Activated T-helper 1 cell treated with anti-CD3 and anti-CD28 coated beads, Interleukin-2, amount 50 U/mL, for 16 hours (primary cell): ENCODE results near the gene NECTIN4.

ENCODE experiments used
- DNase-seq, 2 donors: peaks; one replicate each; pipeline ENCODE4 v3.0.0-alpha.2; 2020; ENCODE audit warnings: low read depth in 1 of 2, low spot score in 1 of 2

The NECTIN4 gene

GRCh38 chr1:161083748-161084596, 5.4 kb downstream of the NECTIN4 start:
- DNase-seq = no peak

GRCh38 chr1:161082996-161083747, 6.2 kb downstream of the NECTIN4 start:
- DNase-seq = no peak

GRCh38 chr1:161082483-161082882, 6.9 kb downstream of the NECTIN4 start:
- no peak for DNase-seq

- DNase-seq = no peak
Measured at GRCh38 chr1:161081519-161081918, 7.8 kb downstream of the NECTIN4 start.

GRCh38 chr1:161080441-161081405, 8.6 kb downstream of the NECTIN4 start:
- DNase-seq = no peak

DNA sequence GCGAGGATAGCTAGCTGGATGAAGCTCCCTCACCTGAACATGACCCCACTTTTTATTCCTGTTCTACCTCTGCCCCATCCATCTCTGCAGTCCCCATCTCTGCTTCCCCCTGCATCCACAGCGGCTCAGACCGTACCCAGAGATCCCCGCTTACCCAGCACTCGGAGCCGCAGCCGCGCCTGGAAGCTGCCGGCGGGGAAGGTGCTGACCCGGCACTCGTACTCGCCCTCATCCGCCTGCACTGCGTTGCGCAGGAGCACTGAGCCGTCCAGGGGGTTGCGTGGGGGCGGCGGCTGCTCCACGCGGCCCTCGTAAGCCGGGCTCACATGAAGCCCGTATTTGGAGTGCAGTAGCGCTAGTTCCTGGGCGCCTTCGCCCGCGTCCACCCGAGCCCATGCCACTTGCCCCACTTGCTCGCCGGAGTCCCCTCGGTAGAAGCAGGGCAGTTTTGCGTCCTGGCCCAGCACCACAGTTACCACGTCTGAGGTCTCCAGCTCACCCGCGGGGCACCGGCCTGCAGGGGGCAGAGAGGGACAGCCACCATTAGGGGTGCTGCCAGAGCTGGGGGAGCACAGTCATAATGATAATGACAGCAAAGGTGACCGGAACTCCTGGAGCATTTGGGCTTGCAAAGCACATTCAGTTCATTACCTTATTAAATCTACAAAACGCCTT, 9.8 kb downstream of the NECTIN4 start:
- DNase-seq = no peak

DNA sequence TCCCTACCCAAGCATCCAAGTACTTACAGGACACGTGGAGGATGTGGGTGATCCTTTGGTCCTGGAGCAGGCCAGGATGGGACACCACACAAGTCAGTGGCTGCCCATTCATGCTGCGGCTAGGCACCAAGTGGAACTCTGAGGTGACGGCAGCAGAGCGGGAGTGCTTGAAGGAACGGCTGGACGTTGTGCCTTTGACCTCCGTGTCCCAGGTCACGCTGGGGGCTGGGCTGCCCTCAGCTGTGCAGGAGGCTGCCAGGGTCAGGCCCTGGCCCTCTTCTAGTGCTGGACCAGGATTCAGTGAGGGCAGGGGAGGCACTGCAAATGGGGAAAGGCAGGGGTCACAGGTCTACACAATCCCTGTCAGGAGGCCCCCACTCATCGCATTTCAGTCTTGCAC, 11.9 kb downstream of the NECTIN4 start:
- no peak for DNase-seq

DNA sequence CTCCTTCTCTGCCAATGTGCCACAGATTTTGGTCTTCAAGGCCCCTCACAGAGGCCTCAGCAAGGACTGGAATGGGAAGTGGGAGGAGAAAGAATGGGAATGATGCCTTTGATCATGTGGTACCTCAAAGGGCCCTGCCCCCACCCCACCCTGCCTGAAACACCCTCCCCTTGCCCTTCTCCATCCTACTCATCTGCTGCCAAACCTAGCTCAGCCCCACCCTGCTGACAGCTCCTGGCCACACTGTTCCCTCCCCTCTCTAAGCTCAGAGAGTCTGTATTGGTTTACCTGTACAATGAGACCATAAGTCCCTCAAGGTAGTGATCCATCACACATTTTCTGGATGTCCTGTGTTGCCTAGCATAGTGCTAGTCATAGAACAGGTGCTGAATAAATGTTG, 12.9 kb downstream of the NECTIN4 start:
- DNase-seq = no peak

- no peak for DNase-seq
Measured at GRCh38 chr1:161074676-161075368, 14.5 kb downstream of the NECTIN4 start.

GRCh38 chr1:161073474-161074121, 15.8 kb downstream of the NECTIN4 start:
- no peak for DNase-seq

DNA sequence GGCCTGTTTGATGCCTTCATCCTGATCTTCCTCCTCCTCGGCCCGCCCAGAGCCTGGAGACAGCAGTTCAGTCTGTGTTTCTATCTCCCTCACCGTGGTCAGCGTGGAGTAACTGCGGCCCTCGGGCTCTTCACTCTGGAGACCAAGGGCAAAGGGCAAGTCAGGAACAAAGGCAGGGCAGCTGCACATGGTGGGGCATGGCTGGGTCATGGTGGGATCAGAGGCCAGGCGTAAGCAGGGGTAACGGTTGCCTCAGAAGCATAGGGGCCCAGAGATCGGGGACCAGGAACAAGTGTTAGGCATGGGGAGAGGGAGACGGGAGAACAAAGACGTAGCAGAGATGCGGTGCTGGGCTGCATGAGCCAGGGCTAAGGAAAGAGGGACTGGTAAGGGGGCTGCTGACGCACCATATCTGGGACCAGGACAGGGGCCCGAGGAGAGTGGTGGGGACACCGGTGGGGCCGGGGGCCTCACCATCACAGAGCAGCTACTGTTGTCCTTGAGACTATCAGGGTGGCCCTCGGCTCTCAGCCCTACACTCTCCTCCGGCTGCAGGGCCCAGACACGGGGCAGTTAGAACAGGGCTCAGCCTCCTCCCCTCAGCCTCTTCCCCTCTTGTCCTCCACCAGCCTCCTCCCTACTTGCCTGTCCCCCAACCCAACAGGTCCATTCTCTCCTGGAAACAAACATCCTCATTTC, 16.5 kb downstream of the NECTIN4 start:
- no peak for DNase-seq

DNA sequence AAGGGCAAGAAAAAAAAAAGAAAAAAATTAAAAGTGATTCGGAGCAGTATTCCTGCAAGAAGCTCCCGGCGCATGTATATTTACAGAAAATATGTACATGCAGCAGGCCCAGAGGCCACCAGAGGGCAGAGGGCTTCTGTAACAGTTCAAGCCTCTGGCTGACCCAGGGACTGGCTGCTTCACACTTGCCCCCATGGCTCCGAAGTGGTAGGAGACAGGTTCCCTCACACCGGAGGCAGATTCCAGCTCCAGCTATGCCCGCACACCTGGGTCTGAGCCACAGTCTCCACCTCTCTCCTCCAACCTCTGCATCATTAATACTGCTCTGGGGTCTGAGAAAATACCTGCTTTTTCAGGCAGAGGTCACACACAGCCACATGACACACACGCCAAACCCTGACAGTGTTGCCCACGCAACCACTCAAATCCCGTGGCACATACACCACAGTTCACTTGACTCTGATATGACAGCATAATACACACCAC, 17.4 kb downstream of the NECTIN4 start:
- peak in 1 of 2 donors; percentile 23 for DNase-seq

- DNase-seq = no peak
Measured at GRCh38 chr1:161070761-161071160, 18.6 kb downstream of the NECTIN4 start.

DNA sequence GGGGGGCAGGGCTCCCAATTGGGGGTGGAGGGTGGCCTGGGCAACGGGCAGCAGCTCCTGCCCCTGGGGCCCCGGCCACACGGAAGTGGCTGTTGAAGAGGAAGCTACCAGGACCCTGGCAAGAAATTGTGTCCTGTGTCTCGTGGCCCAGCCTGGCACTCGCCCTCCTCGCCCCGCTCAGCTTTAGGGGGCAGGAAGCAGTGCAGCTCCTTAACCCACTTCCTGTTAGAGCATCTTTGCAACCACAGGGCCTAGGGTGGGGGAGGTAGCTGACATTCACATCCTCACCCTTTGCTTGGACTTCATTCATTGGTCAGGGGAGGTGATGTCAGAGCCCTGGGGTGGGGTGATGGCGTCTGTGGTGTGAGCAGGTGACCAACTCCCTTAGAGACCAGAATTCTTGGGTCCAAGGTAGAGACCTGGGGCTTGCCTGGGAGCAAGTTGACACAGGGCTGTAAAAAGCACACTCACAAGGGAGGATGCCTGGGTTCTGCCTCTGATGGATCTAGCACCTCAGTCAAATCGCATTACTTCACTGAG, 19.6 kb downstream of the NECTIN4 start, which contains the start of gene ARHGAP30:
TSS of gene ARHGAP30 (minus strand) at position 161 of the 540 bp plus-strand sequence. CDS start 267 bp downstream, outside the sequence.
- peak; percentile 61 to 64 for DNase-seq

GRCh38 chr1:161069241-161069640, 20.1 kb downstream of the NECTIN4 start:
- DNase-seq = no peak

DNA sequence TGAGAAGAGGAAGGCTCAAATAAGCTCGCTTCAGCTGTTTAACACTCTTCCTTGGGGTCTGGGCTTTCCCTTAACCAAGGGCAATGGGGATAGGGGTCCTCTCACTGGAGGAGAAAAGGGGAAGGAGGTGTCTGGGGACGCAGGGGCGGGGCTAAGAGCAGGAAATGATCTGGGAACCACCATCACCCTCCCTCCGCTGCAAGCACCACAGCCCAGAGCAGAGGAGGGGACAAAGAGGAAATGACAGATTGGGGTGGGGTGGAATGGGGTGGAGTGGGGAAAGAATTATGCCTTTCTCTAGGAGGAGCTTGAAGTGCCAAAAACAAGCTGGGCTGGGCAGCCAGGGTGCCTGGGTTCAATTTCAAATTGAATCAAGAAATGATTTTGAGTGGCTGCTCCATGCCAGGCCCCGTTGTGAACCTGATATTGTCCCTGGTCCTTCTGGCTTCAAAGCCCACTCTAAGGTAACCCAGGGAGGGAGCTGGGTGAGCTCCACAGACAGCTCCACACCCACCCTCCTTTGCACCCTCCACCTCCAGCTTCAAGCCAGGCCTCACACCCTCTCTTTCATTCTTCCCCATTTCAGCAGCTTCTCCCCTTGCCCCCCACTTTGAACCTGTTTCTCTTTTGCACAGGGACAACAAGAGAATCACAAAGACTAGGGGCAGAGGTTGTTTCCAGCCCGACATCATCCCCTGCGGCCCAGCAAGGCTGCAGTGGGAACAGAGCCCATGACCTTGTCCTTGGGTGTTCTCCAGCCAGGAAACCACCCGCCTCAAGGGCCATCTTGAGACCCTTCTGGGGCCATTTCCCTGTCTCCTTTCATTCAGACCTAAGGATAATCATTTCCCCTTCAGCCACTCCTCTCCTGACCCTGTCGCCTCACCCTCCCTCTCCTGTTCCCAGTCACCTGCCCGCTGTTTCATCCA, 20.8 kb downstream of the NECTIN4 start:
- DNase-seq = peak; percentile 57 to 61

DNA sequence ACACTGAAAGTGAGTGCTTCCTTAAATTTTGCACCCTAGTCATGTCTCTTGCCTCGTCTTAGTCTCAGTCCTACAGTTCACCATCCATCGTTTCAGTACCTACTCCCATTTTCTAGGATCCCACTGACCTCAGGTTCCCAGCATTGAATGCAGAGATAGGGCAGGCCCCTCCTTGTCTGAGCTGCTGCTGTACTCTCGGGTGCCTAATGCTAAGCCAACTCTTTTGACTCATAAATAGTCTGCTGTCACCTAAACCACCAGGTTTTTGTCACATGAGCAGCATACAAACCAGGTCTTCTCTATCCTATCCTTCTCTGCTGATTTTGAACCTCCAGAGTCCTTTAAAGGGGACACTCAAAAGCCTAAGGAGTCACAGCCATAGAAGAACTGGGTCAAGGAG, 22.7 kb downstream of the NECTIN4 start:
- DNase-seq = no peak
